ENCODE measurements around the gene TNFRSF13B.

The TNFRSF13B gene

GRCh38 chr17:16935786-16936185, 36.1 kb downstream of the TNFRSF13B start:
- Histone ChIP-seq H3K4me2 (ENCODE audit: low read length) (no peak overlapping the region), H3K79me2 (ENCODE audit: insufficient read depth, low read length) (no peaks in the 10 kb centered on the region), H3K9ac (ENCODE audit: low read length) (no peak overlapping the region), H3K4me3 (ENCODE audit: low read depth, low read length, poor library complexity, severe bottlenecking) (no peak overlapping the region), H3K9me3 (ENCODE audit: low read length) (no peaks in the 10 kb centered on the region), H4K20me1 (ENCODE audit: insufficient read depth, low read length) (no peaks in the 10 kb centered on the region), H3K27me3 (ENCODE audit: insufficient read depth, low read length) (no peaks in the 10 kb centered on the region), H3F3A (ENCODE audit: insufficient read depth, low read length) (no peaks in the 10 kb centered on the region), H3K36me3 (ENCODE audit: insufficient read depth, low read length) (no peaks in the 10 kb centered on the region), H3K9me2 (ENCODE audit: low read depth, low read length) (no peaks in the 10 kb centered on the region), H2AFZ (ENCODE audit: low read length) (no peak overlapping the region), H3K4me1 (ENCODE audit: insufficient read depth, low read length, severe bottlenecking) (no peaks in the 10 kb centered on the region), H3K27ac (ENCODE audit: low read depth, low read length, poor library complexity, severe bottlenecking) (no peak overlapping the region)
- TF ChIP-seq EZH2 (IDR thresholded peaks at IDR 0.05; ENCODE audit: borderline replicate concordance, low read length) (no peak), CTCF (IDR thresholded peaks at IDR 0.05; ENCODE audit: low read length) (no peak)

- Histone ChIP-seq H3K4me2 (ENCODE audit: low read length) (no peak overlapping the region), H3K9me2 (ENCODE audit: low read depth, low read length) (no peaks in the 10 kb centered on the region), H3K27me3 (ENCODE audit: insufficient read depth, low read length) (no peaks in the 10 kb centered on the region), H3K36me3 (ENCODE audit: insufficient read depth, low read length) (no peaks in the 10 kb centered on the region), H3K79me2 (ENCODE audit: insufficient read depth, low read length) (no peaks in the 10 kb centered on the region), H3K4me1 (ENCODE audit: insufficient read depth, low read length, severe bottlenecking) (no peaks in the 10 kb centered on the region), H3K9ac (ENCODE audit: low read length) (no peak overlapping the region), H3K27ac (ENCODE audit: low read depth, low read length, poor library complexity, severe bottlenecking) (no peak overlapping the region), H2AFZ (ENCODE audit: low read length) (no peak overlapping the region), H3K4me3 (ENCODE audit: low read depth, low read length, poor library complexity, severe bottlenecking) (no peak overlapping the region), H4K20me1 (ENCODE audit: insufficient read depth, low read length) (no peaks in the 10 kb centered on the region), H3F3A (ENCODE audit: insufficient read depth, low read length) (no peaks in the 10 kb centered on the region), H3K9me3 (ENCODE audit: low read length) (no peaks in the 10 kb centered on the region)
- TF ChIP-seq CTCF (IDR thresholded peaks at IDR 0.05; ENCODE audit: low read length) (no peak), EZH2 (IDR thresholded peaks at IDR 0.05; ENCODE audit: borderline replicate concordance, low read length) (no peak)
Observed at GRCh38 chr17:16935241-16935663, 36.7 kb downstream of the TNFRSF13B start.

GRCh38 chr17:16934836-16935235, 37.1 kb downstream of the TNFRSF13B start:
- Histone ChIP-seq H3K79me2 (ENCODE audit: insufficient read depth, low read length) (no peaks in the 10 kb centered on the region), H3K4me1 (ENCODE audit: insufficient read depth, low read length, severe bottlenecking) (no peaks in the 10 kb centered on the region), H4K20me1 (ENCODE audit: insufficient read depth, low read length) (no peaks in the 10 kb centered on the region), H3K4me3 (ENCODE audit: low read depth, low read length, poor library complexity, severe bottlenecking) (no peak overlapping the region), H3K4me2 (ENCODE audit: low read length) (no peak overlapping the region), H3K9me2 (ENCODE audit: low read depth, low read length) (no peaks in the 10 kb centered on the region), H3K9ac (ENCODE audit: low read length) (no peak overlapping the region), H2AFZ (ENCODE audit: low read length) (no peak overlapping the region), H3F3A (ENCODE audit: insufficient read depth, low read length) (no peaks in the 10 kb centered on the region), H3K9me3 (ENCODE audit: low read length) (no peaks in the 10 kb centered on the region), H3K27ac (ENCODE audit: low read depth, low read length, poor library complexity, severe bottlenecking) (no peak overlapping the region), H3K36me3 (ENCODE audit: insufficient read depth, low read length) (no peaks in the 10 kb centered on the region), H3K27me3 (ENCODE audit: insufficient read depth, low read length) (no peaks in the 10 kb centered on the region)
- TF ChIP-seq EZH2 (IDR thresholded peaks at IDR 0.05; ENCODE audit: borderline replicate concordance, low read length) (no peak), CTCF (IDR thresholded peaks at IDR 0.05; ENCODE audit: low read length) (no peak)
